GM12878 (cell line): ENCODE results near the gene PGLYRP1. TPM values are rescaled to one million over a fixed set of nuclear protein-coding genes. Genes with fewer than 3 reads are reported as not detected.

Experiments
- ATAC-seq: fragments of 200-7000 bp; cut with Tn5 transposase; 3 replicates; pipeline ENCODE4 v1.9.1; 2020; ENCODE audit warnings: mild to moderate bottlenecking, moderate library complexity
- BruUV-seq: library from RNA; stranded (reverse); fragments of 400-500 nt; replicated peaks from 2 replicates; lab custom pipeline; 2021; lab: Mats Ljungman, UMichigan
- CTCF ChIA-PET: fragments of 300-600 bp; sonication (Branson Sonifier 250); formaldehyde crosslinking; extraction: SDS; loops from one replicate; lab custom pipeline; 2021; ENCODE audit warnings: inconsistent platforms; lab: Yijun Ruan, JAX
- POLR2A ChIA-PET: fragments of 350-600 bp; formaldehyde crosslinking; extraction: SDS; loops from one replicate; lab custom pipeline; 2021; ENCODE audit warnings: inconsistent platforms; lab: Charles Lee
- RAD21 ChIA-PET: fragments of 300-600 bp; sonication (Branson Sonifier 250); formaldehyde crosslinking; loops from one replicate; lab custom pipeline; 2023; ENCODE audit warnings: antibody characterized with exemption; ENCODE audit not compliant: unreplicated experiment; lab: Charles Lee
- SMC1A ChIA-PET: fragments of 300-600 bp; sonication (Branson Sonifier 250); formaldehyde crosslinking; loops from one replicate; lab custom pipeline; 2023; ENCODE audit not compliant: unreplicated experiment, uncharacterized antibody; lab: Charles Lee
- DNase-seq: peaks from one replicate; pipeline ENCODE4 v3.0.0-alpha.2; 2011; ENCODE audit warnings: low read depth, low spot score
- FAIRE-seq: peaks from 3 replicates; lab custom pipeline; 2011; peaks lifted over from hg19 to GRCh38; lab: Jason Lieb, UNC
- H2AFZ ChIP-seq: 2 replicates; pipeline ENCODE4 v1.6.0; 2011; ENCODE audit warnings: low read depth, low read length, control low read depth; ENCODE audit not compliant: control insufficient read depth
- H3K27ac ChIP-seq: 2 replicates; pipeline ENCODE4 v1.5.1; 2011; ENCODE audit warnings: control low read depth; ENCODE audit not compliant: control insufficient read depth, insufficient read depth
- H3K27me3 ChIP-seq, 2 experiments: replicated peaks in 1 of 2; 2 replicates each; pipeline versions ENCODE4 v1.6.0 to v1.6.1; 2011; ENCODE audit warnings: low read length in 1 of 2; ENCODE audit not compliant: control insufficient read depth in 2 of 2, insufficient read depth in 2 of 2
- H3K36me3 ChIP-seq, 2 experiments: 2 replicates each; pipeline ENCODE4 v1.5.1; 2011; ENCODE audit warnings: low read length in 1 of 2; ENCODE audit not compliant: control insufficient read depth in 2 of 2, insufficient read depth in 2 of 2
- H3K4me1 ChIP-seq: 2 replicates; pipeline ENCODE4 v1.6.1; 2011; ENCODE audit warnings: mild to moderate bottlenecking, low read length, moderate library complexity, mixed read lengths; ENCODE audit not compliant: control insufficient read depth, insufficient read depth
- H3K4me2 ChIP-seq: 2 replicates; pipeline ENCODE4 v1.6.0; 2011; ENCODE audit warnings: control low read depth; ENCODE audit not compliant: control insufficient read depth, insufficient read depth
- H3K4me3 ChIP-seq: fragments of 200-600 bp; sonication (generic); 2 replicates; pipeline ENCODE4 v1.5.1; 2016
- H3K79me2 ChIP-seq: 2 replicates; pipeline ENCODE4 v1.6.0; 2011; ENCODE audit warnings: low read length; ENCODE audit not compliant: control insufficient read depth, insufficient read depth
- H3K9ac ChIP-seq: 2 replicates; pipeline ENCODE4 v1.8.0; 2011; ENCODE audit warnings: low read length, control low read depth, mixed read lengths; ENCODE audit not compliant: control insufficient read depth, insufficient read depth
- H3K9me3 ChIP-seq: replicated peaks from 3 replicates; pipeline ENCODE4 v1.5.1; 2011; ENCODE audit warnings: mild to moderate bottlenecking, low read length; ENCODE audit not compliant: control insufficient read depth, insufficient read depth
- H4K20me1 ChIP-seq: 2 replicates; pipeline ENCODE4 v1.6.0; 2011; ENCODE audit not compliant: control insufficient read depth, insufficient read depth
- BHLHE40 ChIP-seq, 2 experiments: fragments of 450-650 bp in 1 of 2; IDR thresholded peaks; 2 replicates each; pipeline ENCODE4 v1.6.1; 2011 to 2017; ENCODE audit warnings: low read depth in 2 of 2, borderline replicate concordance in 1 of 2, improper control_type of control experiment in 1 of 2, low read length in 1 of 2, mild to moderate bottlenecking in 1 of 2
- BRCA1 ChIP-seq: IDR thresholded peaks from 2 replicates; pipeline ENCODE4 v1.6.1; 2011; ENCODE audit warnings: low read depth, low read length, improper control_type of control experiment
- CEBPB ChIP-seq, 2 experiments: fragments of 150-350 bp in 1 of 2; IDR thresholded peaks; 2 replicates each; pipeline ENCODE4 v1.6.1; 2012 to 2014; ENCODE audit warnings: low read depth in 2 of 2, low read length in 2 of 2, borderline replicate concordance in 1 of 2, inconsistent platforms in 1 of 2
- CREB1 ChIP-seq: IDR thresholded peaks from 2 replicates; pipeline ENCODE4 v1.6.1; 2012; ENCODE audit warnings: low read depth, mild to moderate bottlenecking, inconsistent platforms
- MEF2A ChIP-seq: IDR thresholded peaks from 2 replicates; pipeline ENCODE4 v1.6.1; 2011; ENCODE audit warnings: low read depth, mild to moderate bottlenecking, low read length, moderate library complexity; ENCODE audit not compliant: insufficient read depth
- MYC ChIP-seq: IDR thresholded peaks from 2 replicates; pipeline ENCODE4 v1.6.1; 2011; ENCODE audit warnings: mild to moderate bottlenecking, low read length, moderate library complexity, inconsistent platforms; ENCODE audit not compliant: insufficient read depth, insufficient replicate concordance, insufficient read length, severe bottlenecking
- POLR2AphosphoS2 ChIP-seq: IDR thresholded peaks from 2 replicates; pipeline ENCODE4 v1.6.1; 2011; ENCODE audit warnings: low read depth, mild to moderate bottlenecking, low read length, improper control_type of control experiment, moderate library complexity
- WRNIP1 ChIP-seq: IDR thresholded peaks from 2 replicates; pipeline ENCODE4 v1.6.1; 2011; ENCODE audit warnings: low read depth, low read length, improper control_type of control experiment, borderline replicate concordance
- WGBS: methylation state at CpG from one replicate; pipeline ENCODE4 v1.1.6; 2016; ENCODE audit warnings: low lambda C conversion rate; ENCODE audit not compliant: insufficient replicate concordance, insufficient coverage; ENCODE audit errors: missing lambda C conversion rate; 5-methylcytosine and 5-hydroxymethylcytosine counted together
- in situ Hi-C: fragments of 300-500 bp; cut with MboI; formaldehyde crosslinking; loops from 9 replicates; pipeline ENCODE4 v1.14.3; 2018; ENCODE audit warnings: mixed read lengths
- intact Hi-C: fragments of 100-400 bp; cut with micrococcal nuclease; formaldehyde crosslinking; loops from one replicate; pipeline ENCODE4 v1.14.2; 2022; ENCODE audit not compliant: unreplicated experiment
- polyA plus RNA-seq, 11 experiments: library from polyadenylated mRNA; depleted of rRNA in 4 of 11; unstranded in 6 of 11; stranded (reverse) in 5 of 11; fragments of >200 nt; fragmentation: Nextera tagmentation in 4 of 11; fragmentation: Illumina TruSeq in 1 of 11; extraction: Ambion mirVana in 4 of 11; extraction: Trizol in 1 of 11; gene quantifications; 1 replicate in 1 of 11; 2 replicates in 10 of 11; pipeline versions ENCODE4 v1.2.1 to v1.2.3, GENCODE V29; 2011 to 2016; ENCODE audit warnings: inconsistent platforms in 2 of 11, missing spikeins in 2 of 11, low read depth in 1 of 11
- total RNA-seq, 4 experiments: library from RNA; depleted of rRNA in 3 of 4; stranded (reverse); fragments of >200 nt in 3 of 4; fragmentation: Illumina TruSeq in 1 of 4; extraction: Trizol in 1 of 4; gene quantifications; 2 replicates each; pipeline versions ENCODE4 v1.2.1 to v1.2.3, GENCODE V29; 2013 to 2021

PGLYRP1 gene
- total and polyA plus RNA-seq, 10 of the 15 experiments (the other 5 are each of a cell fraction or from before 2014, with no cell fraction given) = 0.30 TPM; not detected in 9

GRCh38 chr19:45972947-45973540, 49.8 kb downstream of the PGLYRP1 start:
- Histone ChIP-seq H3K36me3 (no peaks in the 10 kb centered on the region), H3K79me2 (no peaks in the 10 kb centered on the region), H2AFZ (no peak overlapping the region), H4K20me1 (no peaks in the 10 kb centered on the region), H3K27ac (no peak overlapping the region), H3K9ac (no peak overlapping the region), H3K4me2 (no peak overlapping the region), H3K4me3 (no peak overlapping the region), H3K27me3 (peaks cover 0 to 11% of the 10 kb centered on the region in 2 experiments; a peak in 3 of 4 replicates), H3K4me1 (no peaks in the 10 kb centered on the region), H3K9me3 (no peaks in the 10 kb centered on the region)
- no peak for FAIRE-seq
- ATAC-seq = no peak
- no peak for DNase-seq
- RAD21 ChIA-PET = no interaction called here
- TF ChIP-seq MEF2A (no peak), CREB1 (no peak), BHLHE40 (IDR thresholded peaks at IDR 0.05; ENCODE audit: borderline replicate concordance in 1 of 2, low read depth in 2 of 2, low read length in 1 of 2) (no peak), POLR2AphosphoS2 (no peak), CEBPB (IDR thresholded peaks at IDR 0.05; ENCODE audit: borderline replicate concordance in 1 of 2, low read depth in 2 of 2, low read length in 2 of 2) (no peak), BRCA1 (no peak), MYC (no peak), WRNIP1 (no peak)
- no TSS peak for BruUV-seq
- in situ Hi-C loops (no loop called here), intact Hi-C loops (no loop called here)
- SMC1A ChIA-PET = no interaction called here
- POLR2A ChIA-PET = no interaction called here
- WGBS = 9% methylated on average over 6 of the region's 54 CpGs
- CTCF ChIA-PET = no interaction called here
